Sigmoid colon (tissue), 3 donors: ENCODE data around the gene CCP110.

Experiments
- POLR2A ChIP-seq, 2 donors: fragments of 450-650 bp; IDR thresholded peaks; one replicate each; pipeline ENCODE4 v1.6.1; 2016; ENCODE audit warnings: antibody characterized with exemption in 2 of 2, mild to moderate bottlenecking in 2 of 2, moderate library complexity in 2 of 2
- TF ChIP-seq, protein P1 (sequence below), 4 experiments: fragments of 450-650 bp in 3 of 4; fragments of 200-600 bp in 1 of 4; IDR thresholded peaks; one replicate each; pipeline ENCODE4 v1.5.1; 2016 to 2019; ENCODE audit warnings: antibody characterized with exemption in 4 of 4, mild to moderate bottlenecking in 3 of 4, moderate library complexity in 2 of 4

GRCh38 chr16:19524356-19524615 lies 544 bp downstream of the CCP110 start:
- TF ChIP-seq, protein P1, sequence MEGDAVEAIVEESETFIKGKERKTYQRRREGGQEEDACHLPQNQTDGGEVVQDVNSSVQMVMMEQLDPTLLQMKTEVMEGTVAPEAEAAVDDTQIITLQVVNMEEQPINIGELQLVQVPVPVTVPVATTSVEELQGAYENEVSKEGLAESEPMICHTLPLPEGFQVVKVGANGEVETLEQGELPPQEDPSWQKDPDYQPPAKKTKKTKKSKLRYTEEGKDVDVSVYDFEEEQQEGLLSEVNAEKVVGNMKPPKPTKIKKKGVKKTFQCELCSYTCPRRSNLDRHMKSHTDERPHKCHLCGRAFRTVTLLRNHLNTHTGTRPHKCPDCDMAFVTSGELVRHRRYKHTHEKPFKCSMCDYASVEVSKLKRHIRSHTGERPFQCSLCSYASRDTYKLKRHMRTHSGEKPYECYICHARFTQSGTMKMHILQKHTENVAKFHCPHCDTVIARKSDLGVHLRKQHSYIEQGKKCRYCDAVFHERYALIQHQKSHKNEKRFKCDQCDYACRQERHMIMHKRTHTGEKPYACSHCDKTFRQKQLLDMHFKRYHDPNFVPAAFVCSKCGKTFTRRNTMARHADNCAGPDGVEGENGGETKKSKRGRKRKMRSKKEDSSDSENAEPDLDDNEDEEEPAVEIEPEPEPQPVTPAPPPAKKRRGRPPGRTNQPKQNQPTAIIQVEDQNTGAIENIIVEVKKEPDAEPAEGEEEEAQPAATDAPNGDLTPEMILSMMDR (IDR thresholded peaks at IDR 0.05), result no peak
- no peak for TF ChIP-seq POLR2A (IDR thresholded peaks at IDR 0.05)
